HS-5 (cell line): ENCODE data around the gene SLC2A4.

ENCODE experiments used
- DNase-seq: peaks from one replicate; pipeline ENCODE4 v3.0.0-alpha.2; 2012; ENCODE audit warnings: low read depth

SLC2A4 gene

DNA sequence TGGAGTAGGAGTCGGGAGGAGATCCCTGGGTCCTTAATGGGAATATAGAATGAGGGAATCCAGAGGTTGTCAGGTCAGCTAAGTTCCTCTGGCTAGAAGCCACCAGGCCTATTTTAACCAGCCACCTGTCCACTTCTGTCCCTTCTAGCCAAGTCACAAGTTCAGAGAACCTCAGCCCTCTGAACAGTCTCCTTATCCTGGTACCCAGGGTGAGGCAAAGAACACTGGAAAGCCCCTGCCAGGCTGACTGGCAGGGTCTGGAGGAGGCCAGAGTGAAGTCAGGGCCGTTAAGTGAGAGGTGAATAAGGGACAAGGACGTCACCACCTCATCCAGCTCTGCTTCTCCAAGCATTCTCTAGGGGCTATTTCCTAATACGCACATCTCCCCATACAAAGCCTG lies 32.7 kb upstream of the SLC2A4 start:
- no peak for DNase-seq

DNA sequence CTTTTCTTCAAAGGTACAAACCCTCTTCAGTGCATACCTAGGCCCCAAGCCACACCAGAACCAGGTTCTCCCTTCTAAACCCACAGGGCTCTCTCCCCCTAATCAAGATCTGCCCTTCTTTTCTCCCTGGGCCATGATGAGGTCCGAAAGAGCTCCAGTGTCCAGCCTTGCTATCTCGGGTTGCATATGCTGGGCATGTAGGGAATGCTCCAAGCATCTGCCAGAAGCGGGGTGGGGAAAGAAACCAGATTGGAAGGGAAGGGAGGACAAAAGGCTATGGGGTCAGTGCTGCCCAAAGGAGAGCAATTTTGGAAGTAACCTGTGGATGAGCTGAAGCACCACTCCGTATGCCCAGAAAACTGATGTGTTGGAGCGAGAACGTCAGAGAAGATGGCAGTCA lies 32.3 kb upstream of the SLC2A4 start:
- DNase-seq: no peak

DNA sequence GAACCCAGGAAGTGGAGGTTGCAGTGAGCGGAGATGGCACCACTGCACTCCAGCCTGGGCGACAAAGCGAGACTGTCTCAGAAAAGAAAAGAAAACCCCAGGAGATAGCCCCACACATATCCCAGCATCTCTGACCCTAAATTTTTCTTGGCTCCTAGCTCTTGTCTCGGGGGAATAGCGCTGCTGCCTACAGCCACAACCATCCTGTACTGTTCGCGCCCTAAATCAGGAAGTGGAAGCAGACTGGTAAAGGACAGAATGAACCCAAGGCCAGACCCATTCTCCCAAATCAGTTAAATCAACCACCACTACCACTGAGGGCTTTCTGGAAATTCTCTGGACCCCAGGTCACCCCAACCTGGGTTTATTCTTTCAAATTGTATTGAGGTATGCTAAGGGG lies 31.7 kb upstream of the SLC2A4 start:
- no peak for DNase-seq

GRCh38 chr17:7250695-7251627 lies 30.6 kb upstream of the SLC2A4 start:
- DNase-seq: no peak

DNA sequence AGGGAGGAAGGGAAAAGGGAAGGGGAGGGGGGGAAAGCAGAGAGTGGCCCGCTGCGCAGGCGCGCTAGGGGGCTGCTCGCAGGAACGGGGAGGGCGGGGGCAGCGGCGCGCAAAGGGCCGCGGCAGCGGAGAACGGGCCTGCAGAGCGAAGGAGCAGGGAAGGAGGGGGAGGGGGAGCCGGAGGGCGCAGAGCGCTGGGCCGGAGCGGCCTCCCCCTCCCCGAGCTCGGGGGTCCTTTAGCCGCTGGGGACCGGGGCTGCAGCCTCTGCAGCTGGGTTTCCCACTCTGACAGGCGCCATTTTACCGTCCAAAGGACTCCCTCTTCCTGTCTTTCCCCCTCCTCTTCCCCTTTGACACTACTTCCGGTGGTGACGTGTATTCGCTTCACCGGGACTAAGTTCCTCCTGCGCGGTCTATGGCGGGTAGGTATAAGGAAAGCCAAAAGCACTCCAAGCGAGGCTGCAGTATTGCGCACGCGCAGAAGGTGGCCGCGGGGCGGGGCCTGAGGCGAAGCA lies 29.8 kb upstream of the SLC2A4 start, which contains the start of gene CTDNEP1:
Gene CTDNEP1, minus strand, starts transcription at position 74 of the 515 bp plus-strand sequence. CDS start 438 bp downstream, outside the sequence.
- peak; percentile 99 for DNase-seq

DNA sequence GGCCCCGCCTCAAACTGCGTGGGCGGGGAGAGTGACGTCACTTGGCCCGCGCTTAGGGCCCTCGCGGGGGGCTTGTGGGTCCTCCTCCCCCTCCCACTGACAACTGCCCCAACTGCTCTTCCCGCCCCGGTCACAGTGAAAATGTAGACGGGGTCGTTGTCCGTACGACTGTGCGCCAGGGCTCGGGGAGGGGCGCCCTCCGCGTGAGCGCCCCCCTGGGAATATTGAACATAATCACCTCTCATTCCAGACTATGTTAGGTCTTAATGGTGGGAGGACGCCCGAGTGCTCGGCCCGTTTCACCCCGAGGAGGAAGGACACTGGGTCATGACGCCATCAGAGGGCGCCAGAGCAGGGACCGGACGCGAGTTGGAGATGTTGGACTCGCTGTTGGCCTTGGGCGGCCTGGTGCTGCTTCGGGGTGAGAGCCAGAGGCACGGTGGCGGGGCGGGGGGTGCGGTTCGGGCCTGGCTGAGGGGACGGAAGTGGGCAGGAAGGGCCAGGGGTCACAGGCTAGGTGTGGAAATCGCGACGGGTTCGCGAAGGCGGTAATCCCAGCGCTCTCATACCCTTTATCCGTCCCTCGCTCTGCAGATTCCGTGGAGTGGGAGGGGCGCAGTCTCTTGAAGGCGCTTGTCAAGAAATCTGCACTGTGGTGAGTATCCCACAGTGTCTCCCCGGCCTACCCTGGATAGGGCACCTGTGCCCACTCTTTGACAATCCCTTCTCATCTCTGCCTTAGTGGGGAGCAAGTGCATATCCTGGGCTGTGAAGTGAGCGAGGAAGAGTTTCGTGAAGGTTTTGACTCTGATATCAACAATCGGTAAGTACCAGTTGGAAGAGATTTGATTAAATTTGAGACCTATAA lies 29.1 kb upstream of the SLC2A4 start, which contains the start of gene ELP5:
Gene ELP5, plus strand, starts transcription at position 40 of the 868 bp plus-strand sequence. Its CDS starts 336 bp downstream, at position 376.
- peak; percentile 87 for DNase-seq

- DNase-seq: no peak
Observed at GRCh38 chr17:7253082-7253481, 28.4 kb upstream of the SLC2A4 start.

- DNase-seq: no peak
Observed at GRCh38 chr17:7254511-7254910, 27.0 kb upstream of the SLC2A4 start.

DNA sequence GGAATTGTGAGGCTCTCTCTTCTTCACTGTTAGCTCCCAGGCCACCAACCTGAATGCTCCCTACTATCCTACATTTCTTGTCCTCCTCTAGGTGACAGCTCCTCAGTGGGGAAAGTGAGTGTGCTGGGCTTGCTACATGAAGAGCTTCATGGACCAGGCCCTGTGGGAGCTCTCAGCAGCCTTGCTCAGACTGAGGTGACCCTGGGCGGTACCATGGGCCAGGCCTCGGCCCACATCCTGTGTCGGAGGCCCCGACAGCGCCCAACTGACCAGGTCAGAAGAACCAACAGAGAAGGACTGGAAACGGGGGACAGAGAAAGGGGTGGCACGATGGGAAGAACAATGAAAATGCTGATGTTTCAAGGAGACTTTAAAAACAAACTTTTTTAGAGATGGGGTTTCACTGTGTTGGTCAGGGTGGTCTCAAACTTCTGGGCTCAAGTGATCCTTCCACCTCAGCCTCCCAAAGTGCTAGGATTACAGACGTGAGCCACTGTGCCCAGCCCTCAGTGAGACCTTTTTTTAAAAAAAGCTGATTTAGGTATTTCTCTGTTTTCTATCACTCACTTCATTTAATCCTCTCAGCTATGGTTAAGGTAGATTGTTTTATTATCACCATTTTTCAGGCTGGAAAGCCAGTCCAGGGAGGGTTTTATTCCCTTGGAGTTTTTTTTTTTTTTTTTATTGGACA lies 24.6 kb upstream of the SLC2A4 start:
- DNase-seq: no peak

DNA sequence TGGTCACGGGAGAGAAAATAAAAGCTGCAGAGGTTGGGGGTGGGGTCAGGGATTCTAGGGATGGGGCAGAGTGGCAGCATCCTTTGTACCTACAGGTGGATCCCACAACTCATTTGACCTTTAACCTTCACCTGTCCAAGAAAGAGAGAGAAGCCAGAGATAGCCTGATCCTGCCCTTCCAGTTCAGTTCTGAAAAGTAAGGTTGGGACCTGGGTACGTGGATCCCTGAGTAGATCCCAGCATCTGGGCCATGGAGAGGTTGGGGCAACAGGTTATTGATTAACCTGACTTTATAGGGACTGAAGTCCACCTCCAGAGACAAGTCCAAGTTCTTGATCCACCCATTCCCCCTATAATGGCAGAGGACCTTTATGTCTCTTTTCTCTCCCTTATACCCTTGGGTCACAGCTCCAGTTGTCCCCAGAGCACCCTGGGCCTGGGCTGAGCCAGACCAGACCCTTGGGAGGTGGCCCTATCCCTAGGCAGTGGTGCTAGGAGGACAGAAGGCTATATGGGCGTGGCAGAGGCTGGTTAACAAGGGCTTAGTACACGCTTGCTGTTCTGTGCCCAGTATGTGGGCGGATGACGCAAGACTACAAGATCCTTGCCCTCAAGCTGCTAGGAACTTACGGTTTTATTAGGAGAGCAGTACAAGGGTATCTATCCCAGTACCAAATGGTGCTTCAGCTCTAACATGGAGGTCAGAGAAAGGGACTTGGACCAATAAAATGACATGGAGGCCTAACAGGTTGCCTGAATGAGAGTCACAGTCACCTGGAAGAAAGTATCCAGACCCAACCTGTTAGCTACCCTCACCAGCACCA lies 22.6 kb upstream of the SLC2A4 start:
- DNase-seq: no peak

DNA sequence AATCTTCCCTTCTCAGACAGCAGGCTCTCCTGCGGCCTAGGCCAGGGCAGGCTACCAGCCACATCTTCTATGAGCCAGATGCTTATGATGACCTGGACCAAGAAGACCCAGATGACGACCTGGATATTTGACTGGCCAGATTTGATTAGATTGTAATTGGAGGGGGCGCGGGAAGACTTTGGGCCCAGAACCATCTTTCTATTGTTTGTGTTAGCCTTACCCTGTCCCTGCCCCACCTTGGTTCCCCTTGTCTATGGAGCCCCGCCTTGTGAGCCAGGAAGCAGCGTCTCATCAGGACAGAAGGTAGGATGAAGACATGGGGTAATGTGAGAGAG lies 22.0 kb upstream of the SLC2A4 start:
- no peak for DNase-seq

GRCh38 chr17:7260151-7260550 lies 21.4 kb upstream of the SLC2A4 start:
- no peak for DNase-seq

- no peak for DNase-seq
Observed at GRCh38 chr17:7260651-7261378, 20.7 kb upstream of the SLC2A4 start.

- no peak for DNase-seq
Observed at GRCh38 chr17:7261379-7262191, 19.9 kb upstream of the SLC2A4 start.

DNA sequence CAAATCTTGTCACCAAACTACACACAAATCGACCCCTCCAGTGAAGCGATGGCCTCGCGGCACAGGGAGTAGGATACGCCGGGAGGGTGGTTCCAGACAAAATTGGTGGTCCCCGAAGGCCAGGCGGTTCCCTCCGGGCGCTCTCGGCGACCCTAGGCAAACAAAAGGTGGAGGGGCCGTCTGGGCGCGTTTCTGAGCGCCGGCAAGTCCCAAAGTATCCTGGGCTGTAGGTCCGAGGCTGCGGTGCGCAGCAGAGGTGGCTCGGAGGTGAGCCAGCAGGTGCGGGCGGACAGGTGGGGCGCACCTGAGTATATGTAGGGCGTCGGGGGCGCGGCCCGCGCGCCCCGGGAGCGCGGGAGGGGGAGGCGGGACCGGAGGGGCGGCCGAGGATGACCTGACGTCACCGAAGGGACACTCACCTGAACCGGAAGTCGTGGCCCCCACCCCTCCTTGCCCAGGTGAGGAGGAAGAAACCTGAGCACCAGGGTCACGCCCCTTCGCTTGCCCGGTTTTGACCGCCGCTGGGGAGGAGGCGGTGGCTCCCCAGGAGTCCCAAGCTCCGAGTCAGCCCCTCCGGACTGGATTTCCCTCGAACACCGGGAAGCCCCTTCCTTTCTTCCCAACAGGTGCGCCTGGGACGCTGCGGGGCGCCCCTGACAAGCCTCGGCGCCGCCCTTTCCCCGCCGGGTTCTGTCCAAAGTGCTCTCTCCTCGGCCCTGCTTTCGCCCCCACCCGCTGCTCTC lies 19.2 kb upstream of the SLC2A4 start, which contains the start of gene CLDN7:
Gene CLDN7, minus strand, starts transcription at position 287 of the 743 bp plus-strand sequence. CDS start 435 bp downstream, outside the sequence.
- DNase-seq: no peak

GRCh38 chr17:7262935-7263800 lies 18.4 kb upstream of the SLC2A4 start:
- no peak for DNase-seq

GRCh38 chr17:7263801-7264078 lies 17.8 kb upstream of the SLC2A4 start:
- DNase-seq: no peak

- no peak for DNase-seq
Observed at GRCh38 chr17:7266784-7267183, 14.7 kb upstream of the SLC2A4 start.
